Measurements from ENCODE around the gene HELZ2. TPM values are rescaled to one million over a fixed set of nuclear protein-coding genes. Genes with fewer than 3 reads are reported as not detected.

HELZ2 gene
- total and polyA plus RNA-seq, 2 donors (not counting 1 experiment from before 2014, with no cell fraction given), result 36.3 to 52.6 TPM

GRCh38 chr20:63553251-63553932 lies 20.6 kb downstream of the HELZ2 start:
- Histone ChIP-seq H3K27ac (ENCODE audit: low read length in 2 of 2) (peak overlapping the region; percentile 79 to 88), H3K27me3 (replicated peaks in 1 of 4; ENCODE audit: control extremely low read depth in 1 of 4, control insufficient read depth in 3 of 4, insufficient read depth in 4 of 4, low read length in 3 of 4) (peaks cover 0 to 5% (median under 1%) of the 10 kb centered on the region in 4 experiments), H4K20me1 (ENCODE audit: control insufficient read depth, insufficient read depth, low read length, poor library complexity, severe bottlenecking) (peaks cover 7% of the 10 kb centered on the region), H3K36me3 (replicated peaks in 1 of 2; ENCODE audit: control extremely low read depth in 1 of 2, control insufficient read depth in 1 of 2, extremely low read depth in 1 of 2, insufficient read depth in 2 of 2, low read length in 1 of 2) (no peaks in the 10 kb centered on the region), H3K4me1 (ENCODE audit: control insufficient read depth in 2 of 2, insufficient read depth in 2 of 2, low read length in 2 of 2) (peaks cover 36 to 50% of the 10 kb centered on the region in 2 donors), H3K79me2 (ENCODE audit: control insufficient read depth, insufficient read depth, low read length) (no peaks in the 10 kb centered on the region), H3K4me3 (ENCODE audit: control extremely low read depth in 1 of 5, extremely low read depth in 1 of 5, insufficient read depth in 1 of 5, low read depth in 2 of 5, low read length in 4 of 5) (peak overlapping the region; percentile 7 to 89 (median 75)), H3K4me2 (replicated peaks; ENCODE audit: low read depth, low read length, poor library complexity, severe bottlenecking) (peak overlapping the region; percentile 92), H2AFZ (ENCODE audit: insufficient read depth, low read depth, low read length, poor library complexity, severe bottlenecking) (peak overlapping the region; percentile 31), H3K9ac (ENCODE audit: low read length) (peak overlapping the region; percentile 77), H3K9me3 (ENCODE audit: control extremely low read depth in 1 of 3, control insufficient read depth in 2 of 3, insufficient read depth in 1 of 3, low read length in 2 of 3) (peaks cover 0 to 11% (median 0%) of the 10 kb centered on the region in 3 donors)
- peaks cover 50% of the 10 kb centered on the region for H3K4me1 Mint-ChIP-seq
- WGBS (ENCODE audit: insufficient coverage), result 0% methylated on average over 30 of the region's 37 CpGs
- no peak for TF ChIP-seq EZH2 (IDR thresholded peaks at IDR 0.05; ENCODE audit: borderline replicate concordance, insufficient read depth, low read depth, low read length, poor library complexity, severe bottlenecking)
- TF ChIP-seq, protein P1, sequence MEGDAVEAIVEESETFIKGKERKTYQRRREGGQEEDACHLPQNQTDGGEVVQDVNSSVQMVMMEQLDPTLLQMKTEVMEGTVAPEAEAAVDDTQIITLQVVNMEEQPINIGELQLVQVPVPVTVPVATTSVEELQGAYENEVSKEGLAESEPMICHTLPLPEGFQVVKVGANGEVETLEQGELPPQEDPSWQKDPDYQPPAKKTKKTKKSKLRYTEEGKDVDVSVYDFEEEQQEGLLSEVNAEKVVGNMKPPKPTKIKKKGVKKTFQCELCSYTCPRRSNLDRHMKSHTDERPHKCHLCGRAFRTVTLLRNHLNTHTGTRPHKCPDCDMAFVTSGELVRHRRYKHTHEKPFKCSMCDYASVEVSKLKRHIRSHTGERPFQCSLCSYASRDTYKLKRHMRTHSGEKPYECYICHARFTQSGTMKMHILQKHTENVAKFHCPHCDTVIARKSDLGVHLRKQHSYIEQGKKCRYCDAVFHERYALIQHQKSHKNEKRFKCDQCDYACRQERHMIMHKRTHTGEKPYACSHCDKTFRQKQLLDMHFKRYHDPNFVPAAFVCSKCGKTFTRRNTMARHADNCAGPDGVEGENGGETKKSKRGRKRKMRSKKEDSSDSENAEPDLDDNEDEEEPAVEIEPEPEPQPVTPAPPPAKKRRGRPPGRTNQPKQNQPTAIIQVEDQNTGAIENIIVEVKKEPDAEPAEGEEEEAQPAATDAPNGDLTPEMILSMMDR (IDR thresholded peaks at IDR 0.05), result no peak
- H3K4me3 Mint-ChIP-seq, result peak overlapping the region; percentile 86
- H3K9me3 Mint-ChIP-seq (ENCODE audit: insufficient read depth), result no peaks in the 10 kb centered on the region
- peak; percentile 96 for DNase-seq
- ChIA-PET CTCF (interaction anchor here (1.0 to 2.4 kb wide), 5 partner anchors 11 to 57 kb away, joined by 3 to 12 read pairs (median 7); partner anchors contain the start of gene PTK6), POLR2A (interaction anchor here (0.6 to 2.3 kb wide), 14 partner anchors 10 to 594 kb away, joined by 3 to 9 read pairs (median 6); partner anchors contain the start of genes GMEB2, HELZ2, PPDPF and PTK6)
- intact Hi-C loops (cut with micrococcal nuclease), result loop anchor here (1.0 to 2.0 kb wide), 4 partner anchors 11 to 89 kb away; partner anchors contain the start of gene PPDPF
- H3K27me3 Mint-ChIP-seq, result no peaks in the 10 kb centered on the region
- ATAC-seq (ENCODE audit: low read depth), result peak; percentile 75
- peak overlapping the region; percentile 89 for H3K27ac Mint-ChIP-seq
